ENCODE results near the gene PYM1. TPM values are rescaled to one million over a fixed set of nuclear protein-coding genes. Genes with fewer than 3 reads are reported as not detected.

PYM1 gene
- total and polyA plus RNA-seq, 2 of the 8 experiments (the other 6 are each of a cell fraction or from before 2014, with no cell fraction given): 38.7 to 58.5 TPM

GRCh38 chr12:55925371-55925770, 2.3 kb downstream of the PYM1 start:
- H3K4me2 ChIP-seq (ENCODE audit: insufficient read depth in 1 of 2, low read depth in 2 of 2, low read length in 2 of 2): peak overlapping the region; percentile 88 to 90; a peak in 3 of 4 replicates
- H4K8ac ChIP-seq (ENCODE audit: extremely low read depth, insufficient read depth, low read length): no peak overlapping the region
- ChIA-PET POLR2A (ENCODE audit: partially characterized antibody) (interaction anchor here (0.8 to 4.5 kb wide), 13 partner anchors 9 to 241 kb away, joined by 3 to 53 read pairs (median 9); partner anchors contain the start of genes DNAJC14, MMP19, ORMDL2 and SARNP), CTCF (ENCODE audit: partially characterized antibody) (interaction anchor here (0.7 to 7.8 kb wide), 14 partner anchors 9 to 1708 kb away, joined by 3 to 71 read pairs (median 7); partner anchors contain the start of genes B4GALNT1, DNAJC14, MMP19 and ORMDL2)
- no peak overlapping the region for H3K18ac ChIP-seq (ENCODE audit: extremely low read depth, low read length)
- H2BK12ac ChIP-seq (ENCODE audit: low read depth, low read length): no peak overlapping the region
- no peak overlapping the region for H2AFZ ChIP-seq (ENCODE audit: low read length)
- H3K36me3 ChIP-seq (ENCODE audit: control insufficient read depth in 2 of 4, insufficient read depth in 4 of 4, low read length in 3 of 4): peaks cover 0 to 15% (median 4%) of the 10 kb centered on the region in 4 experiments; a peak in 5 of 8 replicates
- H2BK5ac ChIP-seq (ENCODE audit: low read depth, low read length): no peak overlapping the region
- no peak overlapping the region for H4K91ac ChIP-seq (replicated peaks; ENCODE audit: insufficient read length, low read length)
- FAIRE-seq: no peak
- H3K27me3 ChIP-seq (replicated peaks in 1 of 4; ENCODE audit: control insufficient read depth in 3 of 4, extremely low read depth in 1 of 4, insufficient read depth in 3 of 4, low read length in 3 of 4): no peaks in the 10 kb centered on the region; a peak in 1 of 7 replicates
- WGBS, 2 experiments (ENCODE audit: extremely low coverage in 1 of 2, insufficient coverage in 1 of 2, insufficient read length in 1 of 2, insufficient replicate concordance in 2 of 2, low coverage in 1 of 2, low lambda C conversion rate in 2 of 2, missing lambda C conversion rate in 1 of 2): 90% methylated on average over 4 of the region's 4 CpGs; no CpG with 5 or more reads in 1 of the 2 experiments
- no peak overlapping the region for H2BK15ac ChIP-seq (ENCODE audit: low read length)
- no peak overlapping the region for H3K14ac ChIP-seq (ENCODE audit: insufficient read length)
- H3K23me2 ChIP-seq (ENCODE audit: low read depth, low read length): peaks cover 7% of the 10 kb centered on the region
- H2BK20ac ChIP-seq (ENCODE audit: low read length): no peak overlapping the region
- peak overlapping the region in 1 of 4 experiments; percentile 90; a peak in 2 of 8 replicates for H3K4me3 ChIP-seq (ENCODE audit: extremely low read depth in 1 of 4, insufficient read depth in 2 of 4, low read depth in 3 of 4, low read length in 4 of 4)
- no peaks in the 10 kb centered on the region for H3K9me3 ChIP-seq (ENCODE audit: insufficient read depth in 2 of 2, low read depth in 1 of 2, low read length in 1 of 2)
- DNase-seq (ENCODE audit: low read depth in 1 of 2, low spot score in 2 of 2): no peak
- H3K4ac ChIP-seq (replicated peaks; ENCODE audit: insufficient read length, low read depth, low read length): no peak overlapping the region
- no peak overlapping the region for H3K27ac ChIP-seq (ENCODE audit: low read depth, low read length)
- no peak overlapping the region for H2BK120ac ChIP-seq (replicated peaks; ENCODE audit: low read depth, low read length)
- peak overlapping the region in 2 of 4 experiments; percentile 38 to 54; a peak in 1 of 7 replicates for H3K9ac ChIP-seq (replicated peaks in 1 of 4; ENCODE audit: extremely low read depth in 1 of 4, low read depth in 3 of 4, low read length in 3 of 4)
- H3K4me1 ChIP-seq (replicated peaks in 1 of 4; ENCODE audit: control insufficient read depth in 3 of 4, insufficient read depth in 4 of 4, low read length in 3 of 4): peaks cover 2 to 10% (median 3%) of the 10 kb centered on the region in 4 experiments; a peak in 6 of 7 replicates
- H3K56ac ChIP-seq (replicated peaks; ENCODE audit: insufficient read length, low read depth, low read length): peak overlapping the region; percentile 5
- peaks cover 2 to 10% of the 10 kb centered on the region in 2 experiments for H4K20me1 ChIP-seq (replicated peaks in 1 of 2; ENCODE audit: control insufficient read depth in 1 of 2, insufficient read depth in 2 of 2, low read length in 2 of 2)
- no peak overlapping the region for H2AK5ac ChIP-seq (ENCODE audit: low read depth, low read length)
- H3K79me2 ChIP-seq (ENCODE audit: control insufficient read depth in 1 of 2, insufficient read depth in 2 of 2, low read length in 2 of 2): peaks cover 15 to 61% of the 10 kb centered on the region in 2 experiments
- peaks cover 3% of the 10 kb centered on the region; the same call in 1 of the 2 replicates for H3K79me1 ChIP-seq (ENCODE audit: low read depth, low read length)
- H4K5ac ChIP-seq (ENCODE audit: insufficient read length, low read depth, low read length): no peak overlapping the region
- no peak overlapping the region for H3K23ac ChIP-seq (ENCODE audit: insufficient read length)
- TF ChIP-seq SAP30 (IDR thresholded peaks at IDR 0.05; ENCODE audit: insufficient read depth, insufficient replicate concordance, low read length): no peak
- TF ChIP-seq CEBPB (IDR thresholded peaks at IDR 0.05; ENCODE audit: low read depth, low read length): no peak
- TF ChIP-seq KDM4A (IDR thresholded peaks at IDR 0.05; ENCODE audit: low read depth, low read length, severe bottlenecking): no peak
- no peak for TF ChIP-seq TCF12 (IDR thresholded peaks at IDR 0.05; ENCODE audit: low read depth, low read length)
- no peak for TF ChIP-seq BCL11A (IDR thresholded peaks at IDR 0.05; ENCODE audit: low read depth in 2 of 2, low read length in 2 of 2)
- no peak for TF ChIP-seq ATF2 (IDR thresholded peaks at IDR 0.05; ENCODE audit: low read length)
- no peak for TF ChIP-seq YY1 (IDR thresholded peaks at IDR 0.05; ENCODE audit: low read depth, low read length)
- no peak for TF ChIP-seq EZH2 (IDR thresholded peaks at IDR 0.05; ENCODE audit: low read depth, low read length, severe bottlenecking)
- no peak for TF ChIP-seq NRF1 (IDR thresholded peaks at IDR 0.05; ENCODE audit: low read depth, low read length)
- TF ChIP-seq USF2 (IDR thresholded peaks at IDR 0.05; ENCODE audit: low read length): no peak

All from H1 (cell line).